ENCODE measurements around the gene BABAM2.
A peak's percentile ranks its signal among the peaks of the same experiment; 100 is the strongest.
"Not testable (repeated sequence)": the region's sequence is repeated elsewhere in the genome, so short reads cannot be mapped to it uniquely, and the experiment has no call there.

Gene BABAM2

GRCh38 chr2:27942612-27943547 is 52.4 kb downstream of the BABAM2 start:
- DNase-seq (ENCODE audit: low read depth in 2 of 2): no peak

GRCh38 chr2:27946530-27947060 is 56.1 kb downstream of the BABAM2 start:
- no peak for DNase-seq (ENCODE audit: low read depth in 2 of 2)

- DNase-seq (ENCODE audit: low read depth in 2 of 2): no peak
Observed at GRCh38 chr2:27952070-27952469, 61.5 kb downstream of the BABAM2 start.

GRCh38 chr2:27953077-27953476 is 62.5 kb downstream of the BABAM2 start:
- no peak for DNase-seq (ENCODE audit: low read depth in 2 of 2)

- DNase-seq (ENCODE audit: low read depth in 2 of 2): no peak
Observed at GRCh38 chr2:27954221-27954673, 63.7 kb downstream of the BABAM2 start.

- DNase-seq (ENCODE audit: low read depth in 2 of 2): peak in 1 of 2 donors; percentile 15
Observed at GRCh38 chr2:27954771-27955383, 64.3 kb downstream of the BABAM2 start.

GRCh38 chr2:27955384-27956161 is 65.0 kb downstream of the BABAM2 start:
- no peak for DNase-seq (ENCODE audit: low read depth in 2 of 2)

GRCh38 chr2:27956888-27957287 is 66.4 kb downstream of the BABAM2 start:
- DNase-seq (ENCODE audit: low read depth in 2 of 2): no peak

GRCh38 chr2:27958711-27959378 is 68.3 kb downstream of the BABAM2 start:
- no peak for DNase-seq (ENCODE audit: low read depth in 2 of 2)

GRCh38 chr2:27959496-27959895 is 69.0 kb downstream of the BABAM2 start:
- no peak for DNase-seq (ENCODE audit: low read depth in 2 of 2)

- DNase-seq (ENCODE audit: low read depth in 2 of 2): no peak
Observed at GRCh38 chr2:27960237-27960912, 69.8 kb downstream of the BABAM2 start.

GRCh38 chr2:27962006-27962405 is 71.5 kb downstream of the BABAM2 start:
- DNase-seq (ENCODE audit: low read depth in 2 of 2): no peak

- no peak for DNase-seq (ENCODE audit: low read depth in 2 of 2)
Observed at GRCh38 chr2:27963472-27963871, 72.9 kb downstream of the BABAM2 start.

- no peak for DNase-seq (ENCODE audit: low read depth in 2 of 2)
Observed at GRCh38 chr2:27964067-27964466, 73.5 kb downstream of the BABAM2 start.

- DNase-seq (ENCODE audit: low read depth in 2 of 2): no peak
Observed at GRCh38 chr2:27965841-27966240, 75.3 kb downstream of the BABAM2 start.

- no peak for DNase-seq (ENCODE audit: low read depth in 2 of 2)
Observed at GRCh38 chr2:27966466-27966865, 75.9 kb downstream of the BABAM2 start.

GRCh38 chr2:27967076-27967475 is 76.5 kb downstream of the BABAM2 start:
- DNase-seq (ENCODE audit: low read depth in 2 of 2): no peak

GRCh38 chr2:27968045-27968444 is 77.5 kb downstream of the BABAM2 start:
- not testable (repeated sequence) for DNase-seq (ENCODE audit: low read depth in 2 of 2)

GRCh38 chr2:27968957-27969356 is 78.4 kb downstream of the BABAM2 start:
- not testable (repeated sequence) for DNase-seq (ENCODE audit: low read depth in 2 of 2)

GRCh38 chr2:27972311-27972710 is 81.8 kb downstream of the BABAM2 start:
- no peak for DNase-seq (ENCODE audit: low read depth in 2 of 2)

GRCh38 chr2:27973592-27973991 is 83.1 kb downstream of the BABAM2 start:
- DNase-seq (ENCODE audit: low read depth in 2 of 2): no peak

Measured in activated CD4-positive, alpha-beta T cell treated with anti-CD3 and anti-CD28 coated beads for 24 hours (primary cell).